Measurements from ENCODE around the gene GAS5.
"Not testable (repeated sequence)": the region's sequence is repeated elsewhere in the genome, so short reads cannot be mapped to it uniquely, and the experiment has no call there.

The GAS5 gene

DNA sequence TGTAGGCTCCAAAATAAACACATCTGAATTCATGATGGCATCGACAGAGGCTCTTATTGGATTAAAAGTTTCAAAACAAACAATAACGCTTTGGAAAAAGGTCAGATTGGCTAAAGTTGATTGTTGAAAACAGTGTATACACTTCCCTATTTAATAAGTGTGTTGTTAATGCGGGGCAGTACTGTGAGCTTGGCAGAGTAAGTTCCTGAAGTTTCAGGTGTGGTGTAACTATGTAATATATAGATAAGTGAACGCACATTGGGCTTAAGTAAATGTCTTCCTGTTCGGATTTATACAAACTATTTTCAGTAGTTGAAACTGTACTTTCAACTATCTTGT, 1.2 kb upstream of the GAS5 start:
- no peak for DNase-seq (ENCODE audit: low spot score)

DNA sequence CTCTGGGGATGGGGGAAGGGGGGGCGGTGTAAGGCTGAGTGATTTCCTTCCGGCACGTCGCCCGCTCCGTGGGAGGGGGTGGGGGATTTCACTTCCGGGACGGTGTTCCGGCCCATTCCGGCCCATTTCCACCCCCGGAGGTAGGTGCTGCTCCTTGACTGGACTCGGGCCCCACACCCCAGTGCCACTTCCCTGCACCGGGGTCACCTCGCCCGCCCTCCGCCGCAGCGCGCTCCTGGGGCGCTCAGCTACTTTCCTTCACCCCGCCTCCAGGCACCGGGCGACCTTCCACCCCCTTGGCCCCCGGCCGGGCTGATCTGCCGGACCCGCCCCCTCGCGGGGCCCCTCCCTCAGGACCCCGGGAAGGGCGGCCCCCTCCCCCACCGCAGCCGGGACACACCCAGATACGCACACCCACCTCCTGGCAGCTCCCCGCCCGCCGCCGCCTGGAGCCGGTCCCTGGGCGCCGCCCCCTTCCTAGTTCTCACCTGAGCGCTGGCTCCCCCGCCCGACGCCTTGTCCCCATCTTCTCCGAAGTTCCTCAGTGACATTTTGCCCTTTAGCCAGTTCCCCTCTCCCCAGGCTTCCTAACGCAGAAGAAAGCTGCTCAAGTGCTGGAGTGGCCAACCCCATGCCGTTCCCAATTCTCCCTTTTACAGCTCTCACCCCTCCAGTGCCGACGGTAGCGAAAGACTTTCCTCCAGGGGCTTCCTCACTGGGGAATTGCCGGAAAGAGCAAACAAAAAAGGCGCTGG, 654 bp upstream of the GAS5 start, which contains the start of gene ZBTB37:
ZBTB37 (plus strand) TSS at position 115 of the 755 bp plus-strand sequence. CDS start 1,846 bp downstream, outside the sequence.
- peak; percentile 61 for DNase-seq (ENCODE audit: low spot score)

DNA sequence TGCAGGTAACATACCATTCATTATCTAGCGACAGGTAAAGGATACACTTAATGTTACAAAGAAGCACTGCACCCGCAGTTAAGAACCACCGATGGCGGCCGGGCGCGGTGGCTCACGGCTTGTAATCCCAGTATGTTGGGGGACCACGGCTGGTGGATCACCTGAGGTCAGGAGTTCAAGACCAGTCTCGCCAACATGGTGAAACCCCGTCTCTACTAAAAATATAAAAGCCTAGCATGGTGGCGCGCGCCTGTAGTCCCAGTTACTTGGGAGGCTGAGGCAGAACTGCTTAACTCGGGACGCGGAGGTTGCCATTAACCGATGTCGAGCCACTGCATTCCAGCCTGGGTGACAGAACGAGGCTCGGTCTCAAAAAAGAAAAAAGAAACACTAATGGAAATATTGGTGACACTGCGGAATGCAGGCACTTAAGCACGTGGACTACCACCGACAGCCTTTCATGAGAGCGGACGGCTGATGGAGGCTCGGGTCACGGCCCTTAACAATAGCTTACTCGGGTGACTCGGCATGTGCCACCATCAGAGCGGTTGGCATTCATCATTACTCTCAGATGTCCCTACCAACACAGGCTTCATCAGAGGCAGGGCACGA, 542 bp downstream of the GAS5 start:
- DNase-seq (ENCODE audit: low spot score): no peak

DNA sequence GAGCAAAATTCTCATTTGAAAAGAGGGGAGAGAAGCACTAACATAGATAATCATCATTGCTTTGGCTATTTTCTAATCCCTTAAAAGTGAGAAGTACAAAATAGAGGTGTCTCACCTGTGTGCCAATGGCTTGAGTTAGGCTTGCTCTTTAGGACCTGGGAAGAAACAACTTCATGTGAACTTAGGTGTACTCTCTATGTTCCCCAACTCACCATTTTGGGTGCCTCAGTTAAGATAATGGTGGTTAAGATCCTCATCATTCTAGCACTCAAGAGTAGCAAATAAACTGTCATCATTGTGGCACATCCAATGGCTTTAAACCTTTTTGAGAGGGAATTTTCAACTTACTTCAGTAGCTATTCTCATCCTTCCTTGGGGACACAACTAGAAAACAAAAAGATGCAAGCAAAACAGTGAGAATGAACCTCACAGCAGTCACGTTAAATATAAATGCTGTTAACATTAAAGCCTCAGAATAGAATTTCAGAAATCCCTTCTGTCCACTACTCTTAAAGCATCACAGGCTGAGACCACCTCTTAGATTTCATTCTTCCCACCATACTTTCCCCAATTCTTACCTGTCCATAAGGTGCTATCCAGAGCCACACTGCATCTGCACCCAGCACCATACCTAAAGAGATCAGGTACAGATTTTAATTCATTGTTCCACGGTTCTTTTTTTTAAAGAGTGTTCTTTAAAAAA, 1.2 kb downstream of the GAS5 start:
- no peak for DNase-seq (ENCODE audit: low spot score)

DNA sequence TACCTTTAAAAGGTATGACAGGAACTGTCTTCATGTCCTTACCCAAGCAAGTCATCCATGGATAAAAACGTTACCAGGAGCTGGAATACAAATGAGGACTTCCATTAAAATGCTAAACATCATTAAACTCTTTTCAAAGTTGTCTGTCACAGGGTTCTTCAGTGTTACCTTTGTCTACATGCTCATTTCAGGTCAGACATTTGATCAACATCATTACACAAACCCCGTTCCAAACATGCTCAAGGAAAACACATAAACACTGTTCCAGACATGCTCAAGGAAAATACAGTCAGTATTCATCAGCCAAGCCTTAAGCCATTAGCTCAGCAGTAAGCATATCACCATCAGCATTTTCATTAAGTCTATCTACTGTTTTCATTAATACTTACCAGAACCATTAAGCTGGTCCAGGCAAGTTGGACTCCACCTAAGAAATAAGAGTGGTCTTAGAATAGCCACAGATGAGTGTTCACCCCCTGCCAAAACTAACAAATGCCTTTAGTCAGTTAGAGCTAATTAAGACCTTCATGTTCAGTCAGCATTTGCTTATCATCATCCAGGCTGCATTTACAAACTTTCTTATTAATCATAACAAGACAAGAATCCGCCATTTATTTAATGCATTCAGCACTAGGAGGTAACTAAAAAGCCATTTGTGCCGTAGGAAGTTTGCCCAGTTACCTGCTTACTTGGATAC, 2.2 kb downstream of the GAS5 start:
- no peak for DNase-seq (ENCODE audit: low spot score)

DNA sequence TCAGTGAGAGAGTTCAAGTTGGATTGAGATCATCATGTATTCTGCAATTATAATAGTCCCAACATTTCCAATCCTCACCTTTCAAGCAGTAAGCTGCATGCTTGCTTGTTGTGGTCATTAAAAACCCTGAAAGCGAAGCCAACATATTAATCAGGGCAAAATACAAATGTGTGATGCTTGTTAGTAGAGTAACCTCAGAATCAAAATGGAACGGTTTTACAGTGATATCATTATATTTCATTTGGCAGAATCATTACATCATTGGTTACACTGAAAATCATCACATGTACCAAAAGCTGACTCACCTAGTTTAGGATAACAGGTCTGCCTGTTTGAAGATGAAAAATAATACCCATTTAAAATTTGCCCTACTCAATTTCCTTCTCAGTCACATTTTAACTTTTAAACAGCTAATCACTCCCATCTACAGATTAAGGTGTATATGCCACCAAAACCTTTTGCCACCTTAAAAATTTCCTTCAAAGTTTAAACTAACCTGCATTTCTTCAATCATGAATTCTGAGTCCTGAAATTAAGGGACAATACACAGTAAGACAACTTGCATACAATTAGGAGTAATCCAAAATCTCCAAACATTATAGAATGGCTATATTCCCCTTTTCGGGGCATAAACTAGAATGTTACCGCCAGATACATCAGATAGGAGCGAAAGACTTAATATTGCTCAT, 3.5 kb downstream of the GAS5 start:
- no peak for DNase-seq (ENCODE audit: low spot score)

DNA sequence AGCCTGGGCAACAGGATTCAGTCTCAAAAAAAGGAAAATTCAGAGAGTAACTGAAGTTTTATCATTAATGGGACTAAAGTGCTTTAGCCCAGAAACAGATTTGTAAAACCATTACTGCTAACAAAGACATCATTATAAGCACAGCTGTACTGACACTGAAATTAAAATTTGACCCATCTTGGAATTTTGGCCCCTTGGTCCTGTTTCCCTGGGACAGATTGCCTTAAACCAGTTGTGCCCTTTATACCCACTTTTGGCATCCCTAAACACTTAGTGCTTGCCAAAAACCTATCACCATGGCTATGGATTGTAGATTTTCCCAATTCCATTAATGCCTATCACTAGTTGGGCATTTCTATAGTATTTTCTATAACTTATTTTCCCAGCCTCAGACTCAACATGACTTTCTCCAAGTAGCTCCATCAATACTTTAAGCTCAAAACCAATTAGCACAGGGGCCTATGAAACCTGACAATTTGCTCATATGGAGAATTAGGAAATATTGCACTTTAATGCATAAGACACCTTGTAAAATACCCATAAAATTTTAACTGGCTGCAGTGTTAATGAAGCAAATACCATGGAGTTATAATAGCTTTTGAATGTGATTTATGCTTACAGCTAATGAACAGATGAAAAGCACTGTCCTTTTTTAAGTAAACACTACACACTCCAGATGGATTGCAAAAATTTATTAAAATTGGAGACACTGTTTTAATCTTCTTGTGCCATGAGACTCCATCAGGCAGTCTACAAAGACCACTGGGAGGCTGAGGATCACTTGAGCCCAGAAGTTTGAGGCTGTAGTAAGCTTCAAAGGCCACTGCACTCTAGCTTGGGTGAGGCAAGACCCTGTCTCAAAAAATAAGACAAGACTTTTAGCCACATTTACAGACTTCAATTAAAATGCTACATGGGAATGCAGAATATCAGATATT, 4.3 kb downstream of the GAS5 start:
- DNase-seq (ENCODE audit: low spot score): no peak

DNA sequence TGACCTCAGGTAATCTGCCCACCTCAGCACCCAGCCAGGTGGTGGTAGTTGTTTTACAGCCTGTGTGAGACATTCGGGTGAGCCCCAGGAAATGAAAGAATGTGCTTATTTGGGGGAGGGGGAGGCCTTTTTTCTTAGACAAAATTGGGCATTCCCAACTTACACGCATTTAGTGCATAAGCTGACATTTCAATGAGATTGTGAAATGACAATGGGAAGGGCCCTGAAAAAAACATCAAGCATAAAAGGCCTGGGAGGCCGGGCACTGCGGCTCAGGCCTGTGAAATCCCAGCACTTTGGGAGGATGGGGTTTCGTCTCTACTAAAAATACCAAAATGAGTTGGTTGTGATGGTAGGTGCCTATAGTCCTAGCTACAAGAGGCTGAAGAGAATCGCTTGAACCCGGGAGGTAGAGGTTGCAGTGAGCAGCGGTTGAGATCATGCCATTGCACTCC, 5.0 kb downstream of the GAS5 start:
- DNase-seq (ENCODE audit: low spot score): no peak

DNA sequence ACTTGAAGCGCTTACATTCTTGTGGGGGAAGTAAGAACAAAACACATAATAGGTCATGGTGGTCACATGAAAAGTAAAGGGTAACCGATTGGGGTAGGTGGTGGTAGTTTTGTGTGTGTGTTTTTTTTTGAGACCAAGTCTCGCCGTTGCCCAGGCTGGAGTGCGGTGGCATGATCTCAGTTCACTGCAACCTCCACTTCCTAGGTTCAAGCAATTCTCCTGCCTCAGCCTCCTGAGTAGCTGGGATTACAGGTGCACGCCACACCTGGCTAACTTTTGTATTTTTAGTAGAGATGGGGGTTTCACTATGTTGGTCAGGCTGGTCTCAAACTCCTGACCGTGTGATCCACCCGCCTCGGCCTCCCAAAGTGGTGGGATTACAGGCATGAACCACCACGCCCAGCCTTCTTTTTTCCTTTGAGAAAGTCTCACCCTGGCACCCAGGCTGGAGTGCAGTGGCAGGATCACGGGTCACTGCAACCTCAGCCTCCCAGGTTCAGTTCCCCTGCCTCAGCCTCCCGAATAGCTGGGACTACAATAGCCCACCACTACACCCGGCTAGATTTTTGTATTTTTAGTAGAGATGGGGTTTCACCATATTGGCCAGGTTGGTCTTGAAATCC, 5.5 kb downstream of the GAS5 start:
- not testable (repeated sequence) for DNase-seq (ENCODE audit: low spot score)

DNA sequence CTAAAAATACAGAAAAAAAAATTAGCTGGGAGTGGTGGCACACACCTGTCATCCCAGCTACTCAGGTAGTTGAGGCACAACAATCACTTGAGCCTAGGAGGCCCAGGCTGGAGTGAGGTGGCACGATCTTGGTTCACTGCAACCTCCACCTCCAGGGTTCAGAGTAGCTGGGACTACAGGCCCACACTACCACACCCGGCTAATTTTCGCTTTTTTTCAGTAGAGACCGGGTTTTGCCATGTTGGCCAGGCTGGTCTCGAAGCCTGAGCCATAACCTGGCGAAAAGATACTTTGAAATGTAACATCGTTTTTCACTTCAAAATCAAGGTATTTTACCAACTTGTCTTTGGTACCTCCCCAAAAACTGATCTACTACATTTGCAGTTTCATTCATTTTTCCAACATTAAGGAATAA, 6.1 kb downstream of the GAS5 start:
- no peak for DNase-seq (ENCODE audit: low spot score)

DNA sequence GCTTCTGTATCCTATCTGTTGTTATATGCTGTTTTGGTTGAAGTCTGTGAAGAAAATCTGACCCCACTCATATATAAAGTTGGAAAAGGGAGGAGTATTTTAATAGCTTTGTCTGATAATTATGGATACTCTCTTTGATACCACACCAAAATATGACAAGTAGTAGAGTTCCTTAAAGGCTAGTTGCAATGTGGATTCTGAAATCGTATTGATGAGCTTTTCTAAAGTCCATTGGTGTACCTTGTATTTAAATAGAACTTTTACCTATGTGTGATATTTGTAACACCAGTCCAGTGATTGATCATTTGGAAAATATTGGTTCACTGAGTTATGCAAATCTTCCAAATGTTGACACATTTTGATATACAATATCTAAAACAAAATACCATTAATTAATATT, 7.7 kb downstream of the GAS5 start:
- no peak for DNase-seq (ENCODE audit: low spot score)

DNA sequence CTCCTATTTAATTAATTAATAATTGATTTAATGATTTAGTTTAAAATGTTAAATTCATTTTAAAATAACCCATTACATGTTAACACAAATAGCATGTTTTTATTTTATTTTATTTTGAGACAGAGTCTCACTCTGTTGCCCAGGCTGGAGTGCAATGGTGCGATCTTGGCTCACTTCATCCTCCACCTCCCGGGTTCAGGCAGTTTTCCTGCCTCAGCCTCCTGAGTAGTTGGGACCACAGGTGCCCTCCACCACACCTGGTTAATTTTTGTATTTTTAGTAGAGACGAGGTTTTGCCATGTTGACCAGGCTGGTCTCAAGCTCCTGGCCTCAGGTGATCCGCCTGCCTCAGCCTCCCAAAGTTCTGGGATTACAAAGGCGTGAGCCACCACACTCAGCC, 8.2 kb downstream of the GAS5 start:
- not testable (repeated sequence) for DNase-seq (ENCODE audit: low spot score)

DNA sequence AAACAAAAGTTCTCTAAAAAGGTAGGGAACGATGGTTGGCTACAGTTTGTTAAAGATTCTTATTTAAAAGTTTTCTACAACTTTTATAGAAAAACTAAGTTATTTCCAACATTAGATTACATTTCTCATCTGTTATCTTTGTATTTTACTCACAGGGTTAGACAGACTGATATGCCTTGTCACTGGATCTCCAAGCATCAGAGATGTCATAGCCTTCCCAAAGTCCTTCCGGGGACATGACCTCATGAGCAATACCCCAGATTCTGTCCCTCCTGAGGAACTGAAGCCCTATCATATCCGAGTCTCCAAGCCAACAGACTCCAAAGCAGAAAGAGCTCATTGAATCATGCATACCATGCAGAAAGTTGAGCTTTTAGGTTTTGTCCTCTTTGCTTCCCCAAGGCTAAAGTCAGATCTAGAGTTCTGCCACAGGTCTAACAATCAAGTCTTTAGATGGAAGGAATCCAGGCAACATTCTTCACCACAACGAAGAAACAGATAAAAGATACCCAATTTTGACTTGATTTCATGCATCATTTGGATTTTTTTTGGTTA, 10.3 kb downstream of the GAS5 start:
- DNase-seq (ENCODE audit: low spot score): no peak

DNA sequence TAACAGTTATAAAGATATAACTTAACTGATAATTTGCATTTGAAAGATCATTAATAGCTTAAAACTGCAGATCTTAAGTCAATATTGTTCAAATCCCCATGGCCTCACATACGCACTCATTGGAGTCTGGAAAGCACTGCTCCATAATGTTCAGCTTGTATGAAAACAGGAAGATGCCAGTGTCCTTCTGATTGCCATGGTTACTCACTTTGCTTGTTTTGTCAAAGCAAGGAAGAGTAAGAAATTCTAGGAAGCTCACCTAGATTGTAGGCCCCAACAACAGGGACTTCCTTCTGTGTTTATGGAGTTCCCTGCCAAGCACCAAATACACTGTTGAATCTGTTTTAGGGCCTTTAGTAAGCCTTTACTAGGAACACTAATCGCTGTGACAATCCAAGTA, 10.9 kb downstream of the GAS5 start:
- no peak for DNase-seq (ENCODE audit: low spot score)

DNA sequence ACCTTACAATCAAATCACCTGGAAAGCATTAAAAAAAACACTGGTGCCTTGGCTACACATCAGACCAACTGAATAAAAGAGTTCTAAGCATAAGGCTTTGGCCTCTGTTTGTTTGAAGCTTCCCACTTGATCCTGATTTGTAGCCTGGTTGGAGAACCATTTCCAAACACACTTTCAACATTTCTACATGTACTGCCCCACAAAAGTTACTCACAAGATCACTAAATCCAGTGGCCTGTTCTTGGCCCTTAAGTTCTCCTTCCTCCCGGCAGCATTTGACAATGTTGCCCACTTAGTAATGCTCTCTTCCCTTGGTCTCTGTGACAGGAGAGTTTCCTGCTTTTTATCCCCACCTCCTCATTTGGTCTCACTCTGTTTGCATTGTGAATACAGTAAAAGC, 11.8 kb downstream of the GAS5 start:
- no peak for DNase-seq (ENCODE audit: low spot score)

DNA sequence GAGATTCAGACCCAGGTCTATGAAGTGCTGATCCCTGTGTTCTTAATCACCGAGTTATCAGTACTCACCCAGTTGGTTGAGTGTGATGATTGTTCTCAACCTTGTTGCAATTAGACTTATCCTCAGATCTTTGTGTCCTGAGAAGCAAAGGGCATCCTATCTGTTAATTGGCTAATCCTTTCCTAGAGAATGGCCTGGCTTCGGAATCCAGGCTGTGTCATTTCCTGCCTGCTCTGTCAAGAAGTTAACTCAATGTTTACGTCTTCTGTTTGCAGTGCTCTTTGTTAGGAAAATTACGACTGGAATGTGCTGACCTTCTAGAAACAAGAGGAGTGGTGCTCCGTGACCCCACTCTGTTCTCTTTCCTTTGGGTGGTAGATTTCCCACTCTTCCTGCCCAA, 14.7 kb downstream of the GAS5 start:
- no peak for DNase-seq (ENCODE audit: low spot score)

DNA sequence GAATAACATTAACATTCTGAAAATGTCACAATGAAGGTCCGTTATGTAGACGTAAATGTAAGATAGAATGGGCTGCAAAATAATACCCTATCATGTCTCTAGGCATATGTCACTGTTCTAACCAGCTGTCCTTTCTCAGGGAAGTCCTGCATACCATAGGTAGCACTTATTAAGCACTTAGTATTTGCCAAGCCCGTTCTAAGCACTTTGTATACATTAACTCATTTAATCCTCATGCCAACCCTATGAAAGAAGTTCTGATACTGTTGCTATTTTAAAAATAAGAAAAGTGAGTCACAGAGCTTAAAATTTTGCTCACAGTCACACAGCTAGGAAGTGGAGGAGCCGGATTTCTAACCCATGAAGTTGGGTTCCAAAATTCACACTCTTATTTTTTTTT, 15.7 kb downstream of the GAS5 start:
- DNase-seq (ENCODE audit: low spot score): no peak

DNA sequence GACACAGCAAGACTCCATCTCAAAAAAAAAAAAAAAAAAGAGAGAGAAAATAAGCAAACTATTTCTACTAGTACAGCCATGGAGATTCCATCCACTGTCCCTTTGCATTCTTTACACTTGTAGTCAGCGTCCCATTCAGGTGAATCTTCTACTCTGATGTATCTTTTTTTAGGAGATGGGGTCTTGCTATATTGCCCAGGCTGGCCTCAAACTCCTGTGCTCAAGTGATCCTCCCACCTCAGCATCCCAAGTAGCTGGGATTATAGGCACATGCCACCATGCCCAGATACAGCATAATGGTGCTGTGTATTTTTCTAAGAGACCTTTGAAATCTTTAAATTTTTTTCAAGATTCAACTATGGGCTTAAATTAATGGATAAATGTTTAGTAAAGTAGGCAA, 35.0 kb downstream of the GAS5 start:
- no peak for DNase-seq (ENCODE audit: low spot score)

DNA sequence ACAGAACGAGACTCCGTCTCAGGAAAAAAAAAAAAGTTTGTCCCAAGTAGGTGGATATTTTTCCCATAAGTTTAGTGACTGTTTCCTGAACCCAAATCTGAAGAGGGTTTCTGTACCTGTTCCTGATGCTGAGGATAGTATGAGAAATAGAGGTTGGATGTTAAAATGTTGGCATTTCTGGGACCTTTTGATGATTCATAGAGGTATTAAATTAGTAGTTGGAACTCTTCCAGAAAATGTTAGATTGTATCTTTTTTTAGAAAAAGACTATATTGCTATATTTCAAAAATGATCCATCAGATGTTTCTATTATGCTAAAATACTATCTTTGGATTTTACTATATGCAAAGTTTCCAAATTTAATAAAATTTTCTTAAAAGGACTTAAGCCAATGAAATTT, 40.2 kb downstream of the GAS5 start:
- DNase-seq (ENCODE audit: low spot score): no peak

Measured in HuH-7.5 (cell line).